SKM-1 treated with dmso at 0.1 percent for 144 hours (cell line): ENCODE results near the gene SLC41A3.

ENCODE experiments used
- DNase-seq: peaks from one replicate; lab custom pipeline; 2025; ENCODE audit not compliant: unreplicated experiment; lab: John Stamatoyannopoulos, UW

Gene SLC41A3

DNA sequence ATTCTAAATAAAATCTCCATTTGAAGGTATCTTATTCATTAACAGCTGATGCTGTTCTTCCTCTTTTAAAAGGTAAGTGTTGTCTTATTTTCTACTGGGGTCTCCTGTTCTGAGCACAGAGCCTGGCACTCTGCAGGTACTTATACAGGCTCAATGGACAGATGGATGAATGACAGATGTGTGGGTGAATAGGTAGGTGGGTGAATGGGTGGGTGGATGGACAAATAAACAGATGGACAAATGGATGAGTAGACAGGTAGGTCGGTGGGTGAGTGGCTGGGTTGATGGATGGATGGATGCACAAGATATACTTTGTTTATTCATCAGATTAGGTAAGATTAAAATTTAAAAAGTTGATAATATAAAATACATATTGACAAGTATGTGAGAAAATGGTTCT lies 53.5 kb downstream of the SLC41A3 start:
- DNase-seq: no peak

DNA sequence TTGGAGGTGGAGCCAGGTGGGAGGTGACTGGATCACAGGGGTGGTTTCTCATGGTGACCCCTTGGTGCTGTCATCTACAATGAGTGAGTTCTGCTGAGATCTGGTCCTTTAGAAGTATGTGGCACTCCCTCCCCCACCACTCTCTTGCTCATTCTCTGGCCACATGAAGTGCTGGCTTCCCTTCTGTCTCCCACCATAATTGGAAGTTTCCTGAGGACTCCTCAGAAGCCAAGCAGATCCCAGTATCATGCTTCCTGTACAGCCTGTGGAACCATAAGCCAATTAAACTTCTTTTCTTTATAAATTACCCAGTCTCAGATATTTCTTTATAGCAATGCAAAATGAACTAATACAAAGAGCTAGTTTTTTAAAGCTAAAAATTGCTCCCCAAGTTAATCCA lies 54.7 kb downstream of the SLC41A3 start:
- DNase-seq: no peak

DNA sequence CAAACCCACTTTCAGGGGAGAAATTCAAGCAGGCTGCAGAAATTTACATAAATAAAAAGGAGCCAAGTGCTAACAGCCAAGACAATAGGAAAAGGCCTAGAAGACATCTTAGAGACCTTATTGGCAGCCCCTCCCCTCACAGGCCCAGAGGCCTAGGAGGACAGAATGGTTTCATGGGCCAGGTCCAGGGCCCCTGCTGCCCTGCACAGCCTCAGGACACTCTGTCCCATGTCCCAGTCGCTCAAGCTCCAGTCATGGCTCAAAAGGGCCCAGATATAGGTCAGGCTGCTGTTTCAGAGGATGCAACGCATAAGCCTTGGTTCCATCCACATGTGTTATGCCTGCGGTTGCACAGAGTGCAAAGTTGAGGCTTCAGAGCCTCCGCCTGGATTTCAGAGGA lies 55.8 kb downstream of the SLC41A3 start:
- no peak for DNase-seq

DNA sequence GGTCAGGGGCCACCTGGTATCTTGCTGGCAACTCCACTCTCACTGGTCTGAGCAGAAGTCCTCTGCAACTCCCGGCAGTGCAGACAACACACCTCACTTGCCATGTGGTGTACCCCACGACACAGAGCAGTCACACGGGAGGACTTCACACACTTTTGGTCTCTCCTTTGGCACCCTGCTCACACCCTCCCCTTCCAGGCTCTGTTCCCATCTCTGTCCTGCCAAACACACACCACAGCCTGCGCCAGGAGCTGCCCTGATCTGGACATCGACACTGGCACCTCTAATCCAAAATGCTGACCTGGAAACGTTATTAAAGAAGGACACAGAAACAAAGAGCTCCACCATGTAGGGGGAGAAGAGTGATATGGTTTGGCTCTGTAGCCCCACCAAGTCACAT lies 57.2 kb downstream of the SLC41A3 start:
- DNase-seq: no peak

DNA sequence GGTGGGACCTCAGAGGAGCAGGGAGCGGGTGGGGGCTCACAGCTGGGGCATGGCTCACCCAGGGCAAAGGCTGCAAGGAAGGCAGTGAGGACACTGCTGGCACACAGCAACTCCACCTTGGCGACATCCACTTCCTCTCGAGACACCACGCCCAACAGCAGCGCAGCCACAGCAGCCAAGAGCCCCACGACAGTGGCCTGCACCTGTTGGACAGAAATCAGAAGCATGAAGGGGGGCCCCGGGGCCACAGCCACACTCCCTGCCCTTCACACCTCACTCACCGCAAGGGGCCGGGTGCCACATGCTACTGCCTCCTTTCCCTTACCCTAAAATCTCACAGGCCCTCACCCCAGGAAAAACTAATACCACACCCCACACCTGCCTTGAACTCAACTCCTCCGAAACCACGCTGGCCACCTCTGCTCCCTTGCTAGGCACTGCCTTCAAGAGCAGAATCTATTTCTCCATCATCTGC lies 57.6 kb downstream of the SLC41A3 start:
- DNase-seq: no peak

DNA sequence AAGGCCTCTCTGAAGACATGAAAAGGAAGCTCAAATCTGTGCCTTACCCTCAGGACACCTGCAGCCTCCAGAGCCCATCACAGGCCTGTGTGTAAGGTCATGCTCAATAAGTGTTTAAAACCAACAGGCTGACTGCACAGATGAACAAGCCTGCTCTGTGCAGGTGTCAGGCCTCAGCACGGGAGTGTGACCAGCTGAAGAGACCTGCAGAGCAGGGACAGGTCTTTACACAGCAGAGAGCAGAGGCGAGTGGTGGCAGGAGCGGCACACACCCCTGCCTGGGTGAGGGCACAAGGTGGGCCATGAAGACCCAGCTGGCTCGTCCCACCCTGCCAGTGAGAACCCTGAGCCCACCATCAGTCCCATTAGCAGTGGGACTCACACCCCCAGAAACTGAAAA lies 58.1 kb downstream of the SLC41A3 start:
- no peak for DNase-seq

DNA sequence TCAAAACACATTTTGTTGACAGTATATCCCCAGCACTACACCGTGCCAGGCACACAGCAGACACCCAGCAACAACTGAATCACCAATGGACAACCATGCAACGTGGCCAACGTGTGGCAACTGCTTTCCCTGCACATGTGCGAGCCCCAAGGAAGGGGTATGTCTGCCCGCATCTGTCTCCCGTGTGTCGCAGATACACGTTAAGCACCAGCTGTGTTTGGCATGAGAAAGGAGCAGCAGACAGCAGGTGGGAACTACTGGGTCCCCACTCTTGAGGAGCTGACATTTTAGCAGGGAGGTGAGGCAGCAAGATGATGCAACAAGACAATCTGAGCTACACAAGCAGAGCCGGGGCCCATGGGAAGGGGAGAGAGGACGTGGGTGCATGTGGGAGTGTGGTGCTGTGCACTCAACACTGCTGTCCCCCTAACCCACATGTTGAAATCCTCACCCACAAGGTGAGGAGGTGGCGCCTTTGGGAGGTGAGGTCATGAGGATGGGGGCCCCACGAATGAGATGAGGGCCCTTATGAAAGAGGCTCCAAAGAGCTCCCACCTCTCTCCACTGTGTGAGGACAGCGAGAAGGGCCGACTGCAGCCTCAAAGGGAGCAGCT lies 58.7 kb downstream of the SLC41A3 start:
- DNase-seq: no peak

DNA sequence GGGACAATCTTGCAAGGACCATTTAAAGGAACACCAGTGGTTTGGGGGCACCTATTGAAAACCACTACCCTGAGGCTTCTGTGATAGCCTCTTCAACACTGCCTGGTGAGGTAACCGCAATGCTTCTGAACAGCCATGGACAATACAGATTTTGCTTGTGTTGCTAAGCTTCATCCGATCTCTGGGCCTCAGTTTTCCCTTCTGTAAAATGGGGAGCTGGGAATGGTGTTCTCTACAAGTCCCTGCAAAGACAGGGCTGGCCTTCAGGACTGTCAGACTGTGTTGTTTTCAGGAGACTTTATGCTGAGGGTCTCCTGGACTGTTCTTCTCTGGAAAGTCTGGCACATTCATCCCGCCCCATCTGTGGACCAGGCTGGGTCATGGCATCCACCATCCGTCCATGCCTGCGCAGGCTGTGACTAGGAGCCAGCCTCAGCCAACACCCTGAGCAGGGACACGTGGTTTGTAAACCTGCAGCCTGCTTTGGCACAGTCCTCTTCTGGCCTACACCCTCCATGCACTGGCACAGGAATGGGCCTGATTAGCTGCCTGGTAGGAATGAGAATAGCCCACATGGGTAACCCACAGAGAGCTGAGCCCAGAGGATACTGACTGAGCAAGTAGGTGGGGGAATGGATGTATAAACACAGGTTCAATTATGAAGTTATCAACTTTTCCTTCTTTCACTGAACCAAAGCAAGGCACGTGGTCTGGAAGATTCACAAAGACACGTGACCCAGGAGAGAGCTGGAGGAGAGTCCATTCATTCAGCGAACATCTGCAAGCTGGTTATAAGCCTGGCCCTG lies 59.7 kb downstream of the SLC41A3 start:
- no peak for DNase-seq

DNA sequence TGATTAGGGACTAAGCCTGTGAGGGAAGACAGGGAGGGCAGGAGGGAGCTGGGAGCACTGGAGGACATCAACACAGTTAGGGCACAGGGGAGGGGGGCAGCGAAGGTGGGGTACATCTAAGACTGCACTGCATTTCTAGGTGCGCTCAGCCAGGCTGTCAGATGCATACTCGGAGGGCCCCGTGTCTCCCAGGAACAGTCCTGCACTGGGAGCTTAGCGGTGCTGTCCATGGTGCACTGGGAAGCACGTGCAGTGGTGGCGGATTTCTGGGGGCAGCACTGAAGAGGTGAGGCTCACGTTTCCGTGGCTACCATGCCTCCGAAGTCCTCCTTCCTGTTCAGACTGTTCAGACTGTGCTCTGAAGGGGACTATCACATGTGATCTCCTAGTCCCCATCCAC lies 60.5 kb downstream of the SLC41A3 start:
- DNase-seq: no peak

DNA sequence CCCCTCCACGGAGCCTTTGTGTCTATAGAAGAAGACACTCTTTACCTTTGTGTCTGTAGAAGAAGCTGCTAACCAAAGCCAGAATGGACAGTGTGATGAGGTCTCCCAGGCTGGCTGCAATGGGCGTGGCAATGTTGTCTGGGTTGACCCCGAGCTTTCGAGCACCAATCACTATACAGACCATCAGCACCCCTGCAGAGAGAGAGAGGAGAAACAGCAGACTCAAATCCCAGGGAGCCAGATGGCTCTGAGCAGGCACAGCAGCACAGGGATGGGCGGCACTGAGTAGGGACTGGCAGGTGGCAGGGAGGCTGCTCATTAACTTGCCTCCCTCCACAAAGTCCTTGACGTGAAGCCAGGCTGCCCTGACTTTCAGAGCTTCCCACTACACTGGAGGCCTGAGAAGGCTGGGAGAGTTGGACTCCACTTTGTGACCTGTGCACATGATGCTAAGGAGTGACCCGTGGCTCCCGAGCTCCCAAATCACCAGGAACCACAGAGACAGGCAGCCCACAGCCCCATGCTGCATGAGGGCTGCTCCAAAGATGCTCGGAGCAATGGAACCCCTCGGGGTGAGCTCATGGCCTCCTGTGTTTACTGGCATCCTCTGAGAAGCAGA lies 61.1 kb downstream of the SLC41A3 start:
- no peak for DNase-seq

DNA sequence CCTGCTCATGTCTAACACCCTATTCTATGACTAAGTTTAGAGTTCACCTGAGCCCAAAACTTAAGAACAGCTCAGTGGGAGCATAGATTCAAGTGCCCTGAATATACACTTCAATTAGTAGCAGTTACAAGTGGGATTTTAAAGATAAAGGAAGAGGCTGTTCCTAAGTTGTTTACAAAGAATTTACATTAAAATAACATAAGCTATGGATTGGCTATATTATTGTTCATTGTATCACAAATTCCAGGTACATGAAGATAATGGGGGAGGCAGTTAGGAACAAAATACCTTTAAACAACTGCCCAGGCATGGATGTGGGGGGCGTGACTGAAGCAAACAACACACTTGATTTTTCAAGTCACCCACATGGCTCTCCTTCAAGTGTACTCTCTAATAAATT lies 62.2 kb downstream of the SLC41A3 start:
- no peak for DNase-seq

DNA sequence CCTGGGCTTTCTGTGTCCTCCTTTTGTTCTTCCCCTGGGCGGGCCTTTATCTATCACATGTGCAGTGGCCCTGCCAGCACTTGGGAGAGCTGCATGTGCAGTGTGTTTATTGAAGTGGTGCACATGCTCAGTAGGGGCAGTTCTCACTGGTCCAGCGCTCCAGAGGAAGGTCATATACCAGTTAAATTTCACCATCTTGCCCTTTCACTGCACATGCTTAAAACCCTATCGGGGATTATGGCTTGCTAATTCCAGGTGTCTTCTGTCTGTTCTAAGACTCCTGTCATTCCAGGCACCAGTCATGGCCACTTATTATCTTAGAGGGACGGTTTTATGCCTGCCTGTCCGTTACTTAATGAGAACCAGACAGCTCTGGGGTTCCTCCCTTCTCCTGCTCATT lies 62.7 kb downstream of the SLC41A3 start:
- no peak for DNase-seq

DNA sequence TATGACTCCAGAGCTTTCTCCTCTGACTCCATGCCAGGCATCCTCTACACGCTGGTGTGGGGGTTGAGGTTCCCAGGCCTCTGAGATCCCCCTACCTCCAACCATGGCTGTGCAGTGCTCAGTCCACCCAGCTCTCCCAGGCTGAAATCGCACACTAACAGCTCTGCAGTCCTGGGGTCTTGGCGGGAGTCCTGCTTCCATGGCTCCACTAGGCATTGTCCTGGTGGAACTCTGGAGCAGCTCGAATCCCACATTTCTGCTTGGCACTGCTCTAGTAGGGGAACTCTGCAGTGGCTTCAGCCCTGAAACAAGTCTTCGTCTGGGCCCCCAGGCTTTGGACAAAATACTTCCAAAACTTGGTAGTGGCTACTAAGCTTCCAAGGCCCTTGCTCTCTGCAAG lies 64.2 kb downstream of the SLC41A3 start:
- DNase-seq: no peak

DNA sequence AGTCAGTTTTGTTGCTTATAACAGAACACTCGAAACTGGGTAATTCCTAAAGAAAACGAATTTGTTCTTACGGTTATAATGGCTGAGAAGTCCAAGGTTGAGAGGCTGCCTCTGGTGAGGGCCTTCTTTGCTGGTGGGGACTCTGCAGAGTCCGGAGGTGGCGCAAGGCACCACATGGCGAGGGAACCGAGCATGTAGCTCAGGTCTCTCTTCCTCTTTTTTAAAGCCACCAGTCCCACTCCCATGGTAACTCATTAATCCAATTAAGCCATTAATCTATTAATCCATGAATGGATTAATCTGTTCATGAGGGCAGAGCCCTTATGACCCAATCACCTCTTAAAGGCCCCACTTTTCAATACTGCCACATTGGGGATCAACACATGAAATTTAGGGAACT lies 64.9 kb downstream of the SLC41A3 start:
- no peak for DNase-seq

DNA sequence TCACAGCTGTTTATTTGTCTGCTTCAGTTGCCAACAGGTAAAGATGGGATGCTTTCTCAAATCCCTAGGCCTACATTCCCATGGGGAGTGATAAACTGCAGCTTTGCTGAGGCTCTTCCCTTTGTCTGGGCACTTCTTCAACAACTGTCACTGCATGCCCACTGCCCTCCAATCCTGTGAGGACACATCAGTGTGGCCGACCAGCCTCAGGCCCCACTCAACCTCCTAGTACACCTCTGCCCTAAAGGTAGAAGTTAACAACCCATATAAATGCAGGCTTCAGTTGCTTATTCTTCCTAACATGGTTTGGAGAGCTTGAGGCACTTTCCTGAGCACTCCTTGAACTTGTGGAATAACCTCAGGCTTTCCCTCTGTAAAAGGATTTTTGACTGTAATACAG lies 65.4 kb downstream of the SLC41A3 start:
- DNase-seq: no peak

DNA sequence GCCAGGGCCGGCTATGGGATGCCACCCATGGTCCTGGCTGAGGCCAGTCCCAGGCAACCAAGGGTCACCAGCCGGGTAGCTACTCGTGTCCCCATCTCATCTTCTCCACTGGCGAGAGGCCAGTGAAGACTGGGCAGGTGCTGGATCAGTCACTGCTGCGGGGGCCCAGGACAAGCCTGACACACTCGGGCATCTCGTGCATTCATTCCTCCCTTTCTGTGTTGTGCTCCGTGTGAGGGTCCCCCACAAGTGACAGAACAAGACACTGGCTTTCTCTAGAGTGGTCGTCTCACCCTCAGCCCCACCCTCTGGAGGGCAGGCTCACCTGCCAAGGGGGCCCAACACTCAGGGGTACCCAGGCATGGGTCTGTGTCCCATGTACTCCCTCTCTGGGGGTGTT lies 66.6 kb downstream of the SLC41A3 start:
- DNase-seq: no peak

DNA sequence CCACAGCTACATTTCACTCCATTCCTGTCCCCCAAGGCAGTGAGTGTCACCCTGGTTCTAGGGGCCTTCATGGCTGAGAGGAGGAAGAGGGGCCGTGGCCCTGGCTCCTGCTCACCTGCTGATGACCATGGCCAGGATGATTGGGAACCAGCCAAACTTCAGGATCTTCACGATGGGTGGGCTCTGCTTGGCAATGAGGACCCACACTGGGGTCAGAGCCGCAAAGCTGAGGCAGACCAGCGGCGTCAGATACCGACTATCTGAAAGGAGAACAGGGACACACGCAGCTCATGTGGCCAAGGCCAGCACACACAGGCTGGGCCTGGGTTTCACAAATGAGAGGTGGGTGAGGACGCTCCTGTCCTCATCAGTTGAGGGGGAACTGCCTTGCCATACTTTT lies 67.3 kb downstream of the SLC41A3 start:
- no peak for DNase-seq

DNA sequence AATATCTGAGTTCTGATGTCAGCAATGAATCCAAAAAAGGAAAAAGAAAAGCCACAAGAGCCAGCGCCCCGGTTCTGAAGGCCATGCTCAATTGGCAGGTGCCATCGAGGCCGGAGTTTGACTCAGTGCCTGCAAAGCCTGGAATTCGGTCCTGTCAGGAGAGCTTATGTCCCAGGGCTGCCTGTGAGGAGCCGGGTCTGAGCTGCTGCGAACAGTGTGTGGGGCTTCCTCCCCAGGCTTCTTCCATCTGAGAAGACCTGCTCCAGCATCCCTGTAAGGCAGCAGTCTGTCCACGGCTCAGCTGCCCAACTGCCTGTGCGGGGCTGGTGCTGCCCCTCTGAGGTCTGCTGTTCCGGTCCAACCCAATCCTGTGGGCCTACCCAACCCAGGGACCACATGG lies 68.8 kb downstream of the SLC41A3 start:
- no peak for DNase-seq

DNA sequence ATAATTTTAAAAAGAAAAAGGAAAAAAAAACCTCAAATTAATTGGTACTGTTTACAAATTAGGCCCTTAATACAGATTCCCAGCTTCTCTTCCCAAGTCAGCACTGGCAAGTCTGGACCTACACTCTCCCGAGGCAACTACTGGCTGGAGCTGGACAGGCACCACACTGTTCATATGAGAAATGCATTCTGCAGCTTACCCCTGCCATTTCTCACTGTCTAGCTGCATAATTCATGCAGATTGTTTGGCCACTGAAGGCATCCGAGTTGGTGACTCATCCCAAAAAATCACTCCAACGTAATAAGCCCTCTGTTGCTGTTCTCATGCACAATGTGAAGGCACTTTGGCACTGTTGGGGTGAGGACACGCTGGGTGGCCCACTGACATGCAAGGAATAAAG lies 69.7 kb downstream of the SLC41A3 start:
- DNase-seq: no peak

DNA sequence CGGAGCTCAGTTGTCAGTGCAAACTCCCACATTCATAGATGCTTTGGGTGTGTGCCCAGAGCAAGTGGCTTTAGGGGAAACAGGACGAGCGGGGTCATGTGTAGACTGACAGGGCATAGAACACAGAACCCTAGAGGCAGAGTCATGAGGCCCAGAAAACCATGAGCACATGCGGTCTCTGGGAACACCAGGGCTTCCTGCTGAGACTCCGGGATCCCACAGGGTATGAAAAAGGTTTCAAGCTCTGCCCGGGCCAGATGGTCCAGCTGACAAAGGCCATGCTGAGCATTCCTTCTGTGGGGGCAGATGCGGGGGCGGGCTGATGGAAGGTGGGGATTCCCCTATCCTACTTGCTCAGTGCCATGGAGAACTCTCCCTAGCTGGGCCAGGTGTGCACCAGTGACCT lies 70.2 kb downstream of the SLC41A3 start:
- DNase-seq: no peak

DNA sequence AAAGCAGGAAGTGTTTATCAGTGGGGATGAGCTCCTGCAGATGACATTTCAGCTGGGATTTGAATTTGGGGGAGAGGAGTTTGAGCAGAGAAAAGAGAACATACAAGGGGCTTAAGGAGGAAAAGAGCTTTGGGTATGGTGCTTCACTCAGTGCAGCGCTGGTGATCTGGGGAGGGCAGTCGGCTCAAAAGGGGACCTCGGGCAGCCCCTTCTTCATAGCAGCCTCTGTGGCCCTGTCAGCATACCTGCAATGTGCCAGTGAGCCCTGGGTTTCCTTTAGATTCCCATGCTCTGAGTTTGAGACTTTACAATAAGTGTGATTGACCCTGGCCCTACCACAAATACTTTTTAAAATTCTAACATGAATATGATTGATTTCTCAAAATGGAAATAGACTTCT lies 74.7 kb downstream of the SLC41A3 start:
- DNase-seq: no peak

DNA sequence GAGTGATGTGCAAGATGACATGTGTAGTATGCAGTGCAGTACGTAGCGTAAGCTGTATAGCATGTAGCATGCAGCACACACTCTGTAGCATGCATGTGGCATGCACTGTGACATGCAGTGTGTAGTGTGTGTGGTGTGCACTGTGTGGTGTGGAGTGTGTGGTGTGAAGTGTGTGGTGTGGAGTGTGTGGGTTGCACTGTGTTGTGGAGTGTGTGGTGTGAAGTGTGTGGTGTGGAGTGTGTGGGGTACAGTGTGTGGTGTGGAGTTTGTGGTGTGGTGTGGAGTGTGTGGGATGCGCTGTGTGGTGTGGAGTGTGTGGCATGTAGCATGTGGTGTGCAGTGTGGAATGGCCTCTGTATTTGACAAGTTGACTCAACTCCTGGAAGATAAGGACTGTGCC lies 75.7 kb downstream of the SLC41A3 start:
- DNase-seq: no peak
